OCI-LY3 (cell line): ENCODE measurements around the gene AFM.

ENCODE experiments used
- H2AFZ ChIP-seq: fragments of 200-600, 300-600 bp; shearing (Covaris generic); 2 replicates; pipeline ENCODE4 v1.6.0; 2014; ENCODE audit warnings: antibody characterized with exemption, low read depth, low read length
- H3K27ac ChIP-seq: fragments of 200-600, 300-600 bp; sonication (generic); 2 replicates; pipeline ENCODE4 v1.5.1; 2014; ENCODE audit warnings: mild to moderate bottlenecking, low read length, moderate library complexity, mixed read lengths
- H3K27me3 ChIP-seq: fragments of 200-600, 300-600 bp; sonication (generic); 2 replicates; pipeline ENCODE4 v1.6.1; 2014; ENCODE audit warnings: low read depth, low read length, mixed read lengths
- H3K36me3 ChIP-seq: fragments of 200-600, 300-600 bp; sonication (generic); replicated peaks from 2 replicates; pipeline ENCODE3; 2014; ENCODE audit warnings: low read depth, low read length, mixed read lengths
- H3K4me1 ChIP-seq: fragments of 300-600, 200-600 bp; sonication (generic); 2 replicates; pipeline ENCODE4 v1.6.1; 2014; ENCODE audit warnings: low read length, mixed read lengths
- H3K4me2 ChIP-seq: fragments of 200-600, 300-600 bp; sonication (generic); 2 replicates; pipeline ENCODE4 v1.6.1; 2014; ENCODE audit warnings: low read length, mixed read lengths
- H3K4me3 ChIP-seq: fragments of 300-600, 200-600 bp; sonication (generic); 2 replicates; pipeline ENCODE4 v1.5.1; 2014; ENCODE audit warnings: antibody characterized with exemption, mild to moderate bottlenecking, low read length, moderate library complexity
- H3K79me2 ChIP-seq: fragments of 300-600, 200-600 bp; shearing (Covaris generic); 2 replicates; pipeline ENCODE4 v1.6.1; 2014; ENCODE audit warnings: mild to moderate bottlenecking, low read length, mixed read lengths
- H3K9ac ChIP-seq: fragments of 300-600, 200-600 bp; shearing (Covaris generic); 2 replicates; pipeline ENCODE4 v1.6.0; 2014; ENCODE audit warnings: mild to moderate bottlenecking, low read length, moderate library complexity
- H3K9me3 ChIP-seq: fragments of 200-600, 300-600 bp; shearing (Covaris generic); 2 replicates; pipeline ENCODE4 v1.6.1; 2014; ENCODE audit warnings: low read length, mixed read lengths; ENCODE audit not compliant: insufficient read depth
- H4K20me1 ChIP-seq: fragments of 200-600, 300-600 bp; sonication (generic); 2 replicates; pipeline ENCODE4 v1.6.1; 2016; ENCODE audit warnings: low read length, mixed read lengths; ENCODE audit not compliant: insufficient read depth
- CTCF ChIP-seq: fragments of 200-600, 300-600 bp; sonication (generic); IDR thresholded peaks from 2 replicates; pipeline ENCODE4 v1.5.1; 2014; ENCODE audit warnings: antibody characterized with exemption, low read length, low read depth
- EZH2phosphoT487 ChIP-seq: fragments of 200-600 bp; shearing (Covaris generic); IDR thresholded peaks from 2 replicates; pipeline ENCODE4 v1.6.1; 2018; ENCODE audit warnings: antibody characterized with exemption, mixed run types, low read depth

The AFM gene

GRCh38 chr4:73507541-73507940 lies 26.0 kb downstream of the AFM start:
- Histone ChIP-seq H3K4me3 (no peak overlapping the region), H3K79me2 (no peaks in the 10 kb centered on the region), H3K36me3 (no peaks in the 10 kb centered on the region), H3K4me2 (no peak overlapping the region), H3K4me1 (no peaks in the 10 kb centered on the region), H3K27ac (no peak overlapping the region), H3K9me3 (no peaks in the 10 kb centered on the region), H4K20me1 (no peaks in the 10 kb centered on the region), H3K9ac (no peak overlapping the region), H2AFZ (no peak overlapping the region), H3K27me3 (no peaks in the 10 kb centered on the region)
- TF ChIP-seq EZH2phosphoT487 (no peak), CTCF (no peak)

GRCh38 chr4:73508651-73509050 lies 27.1 kb downstream of the AFM start:
- Histone ChIP-seq H3K9ac (no peak overlapping the region), H3K4me2 (no peak overlapping the region), H3K36me3 (no peaks in the 10 kb centered on the region), H2AFZ (no peak overlapping the region), H4K20me1 (no peaks in the 10 kb centered on the region), H3K27me3 (no peaks in the 10 kb centered on the region), H3K9me3 (no peaks in the 10 kb centered on the region), H3K27ac (no peak overlapping the region), H3K4me1 (no peaks in the 10 kb centered on the region), H3K4me3 (no peak overlapping the region), H3K79me2 (no peaks in the 10 kb centered on the region)
- TF ChIP-seq EZH2phosphoT487 (no peak), CTCF (no peak)

GRCh38 chr4:73518340-73518739 lies 36.8 kb downstream of the AFM start:
- Histone ChIP-seq H3K27ac (no peak overlapping the region), H3K4me3 (no peak overlapping the region), H3K9me3 (no peaks in the 10 kb centered on the region), H2AFZ (no peak overlapping the region), H3K79me2 (no peaks in the 10 kb centered on the region), H3K36me3 (no peaks in the 10 kb centered on the region), H4K20me1 (no peaks in the 10 kb centered on the region), H3K27me3 (peaks cover 3% of the 10 kb centered on the region; the same call in 1 of the 2 replicates), H3K9ac (no peak overlapping the region), H3K4me1 (no peaks in the 10 kb centered on the region), H3K4me2 (no peak overlapping the region)
- TF ChIP-seq EZH2phosphoT487 = no peak

GRCh38 chr4:73520821-73521220 lies 39.3 kb downstream of the AFM start:
- Histone ChIP-seq H3K79me2 (no peaks in the 10 kb centered on the region), H3K4me3 (no peak overlapping the region), H3K9me3 (no peaks in the 10 kb centered on the region), H3K36me3 (no peaks in the 10 kb centered on the region), H3K4me2 (no peak overlapping the region), H3K4me1 (no peaks in the 10 kb centered on the region), H4K20me1 (no peaks in the 10 kb centered on the region), H2AFZ (no peak overlapping the region), H3K27me3 (no peaks in the 10 kb centered on the region), H3K27ac (no peak overlapping the region), H3K9ac (no peak overlapping the region)
- TF ChIP-seq CTCF = no peak
- TF ChIP-seq EZH2phosphoT487 = no peak

GRCh38 chr4:73523126-73523525 lies 41.6 kb downstream of the AFM start:
- Histone ChIP-seq H3K4me2 (no peak overlapping the region), H3K4me1 (no peaks in the 10 kb centered on the region), H3K36me3 (no peaks in the 10 kb centered on the region), H3K9ac (no peak overlapping the region), H3K27ac (no peak overlapping the region), H3K4me3 (no peak overlapping the region), H3K9me3 (no peaks in the 10 kb centered on the region), H3K79me2 (no peaks in the 10 kb centered on the region), H3K27me3 (no peaks in the 10 kb centered on the region), H2AFZ (no peak overlapping the region), H4K20me1 (no peaks in the 10 kb centered on the region)
- TF ChIP-seq EZH2phosphoT487 (no peak), CTCF (no peak)
